Measurements from ENCODE around the gene DNALI1. TPM values are rescaled to one million over a fixed set of nuclear protein-coding genes. Genes with fewer than 3 reads are reported as not detected.
"Not testable (repeated sequence)": the region's sequence is repeated elsewhere in the genome, so short reads cannot be mapped to it uniquely, and the experiment has no call there.

The DNALI1 gene
- not detected for polyA plus RNA-seq (2012; ENCODE audit: insufficient read depth, insufficient read length)

- DNase-seq (ENCODE audit: low read depth, low spot score), result no peak
Measured at GRCh38 chr1:37556712-37557196, at the start of gene DNALI1. TSS of gene DNALI1 (plus strand) at chr1:37556940. CDS start at chr1:37556995, 55 bp downstream.

DNA sequence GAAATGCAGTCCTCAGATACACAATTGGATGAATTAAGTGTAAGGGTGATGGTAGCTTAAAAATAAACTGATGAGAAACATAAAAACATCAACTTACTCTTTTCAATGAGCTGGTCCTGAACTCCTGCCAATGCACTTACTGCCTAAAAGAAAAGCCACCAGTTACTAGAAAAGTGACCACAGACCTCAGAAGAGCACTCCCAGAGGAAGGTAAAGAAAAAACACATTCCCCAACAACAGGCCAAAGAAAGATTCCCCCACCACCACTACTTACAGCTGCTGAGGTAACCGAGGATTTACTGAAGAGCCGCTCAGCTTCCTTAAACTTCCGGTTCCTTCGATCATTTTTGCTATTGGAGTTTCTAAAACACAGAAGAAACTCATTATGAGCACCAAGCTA, 47.6 kb upstream of the DNALI1 start:
- DNase-seq (ENCODE audit: low read depth, low spot score), result no peak
- no peak overlapping the region for H3K4me3 ChIP-seq (ENCODE audit: low read length)

More at GRCh38 chr1:37556712-37557196, at the start of gene DNALI1:
- H3K4me3 ChIP-seq (ENCODE audit: low read length), result no peak within 1 kb of the TSS

DNA sequence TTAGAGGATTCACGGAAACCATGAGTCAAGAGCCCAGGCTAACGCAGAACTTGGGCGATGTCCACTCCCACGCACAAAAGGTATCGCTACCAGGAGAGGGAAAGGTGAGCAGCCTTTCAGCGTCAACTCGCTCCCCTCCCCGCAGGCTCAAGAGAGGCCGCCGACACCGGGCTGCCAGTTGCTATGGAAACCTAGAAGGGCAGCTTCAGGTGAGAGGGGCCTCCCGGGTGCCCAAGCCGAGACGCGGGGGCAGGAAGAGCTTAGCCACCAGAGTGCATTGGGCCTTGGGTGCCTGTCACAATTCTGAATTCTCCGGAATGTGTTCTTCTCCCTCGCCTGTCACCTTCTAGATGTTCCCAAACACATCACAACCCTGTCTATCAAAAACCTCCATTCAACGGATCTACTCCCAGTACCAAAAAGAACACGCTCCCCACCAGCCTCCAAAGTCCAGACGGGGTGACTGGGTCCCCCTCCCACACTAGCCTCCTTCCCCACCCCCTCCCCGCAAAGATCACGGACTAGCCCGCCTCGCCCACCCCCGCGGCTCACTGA, 42.9 kb upstream of the DNALI1 start:
- no peak for DNase-seq (ENCODE audit: low read depth, low spot score)
- H3K4me3 ChIP-seq (ENCODE audit: low read length), result peak overlapping the region; percentile 76

GRCh38 chr1:37514350-37515184, 42.2 kb upstream of the DNALI1 start, which contains the start of gene MEAF6:
TSS of gene MEAF6 (minus strand) at chr1:37514766. CDS start at chr1:37514746, 20 bp downstream.
- DNase-seq (ENCODE audit: low read depth, low spot score), result peak; percentile 64
- H3K4me3 ChIP-seq (ENCODE audit: low read length), result peak within 1 kb of the TSS; percentile 76

DNA sequence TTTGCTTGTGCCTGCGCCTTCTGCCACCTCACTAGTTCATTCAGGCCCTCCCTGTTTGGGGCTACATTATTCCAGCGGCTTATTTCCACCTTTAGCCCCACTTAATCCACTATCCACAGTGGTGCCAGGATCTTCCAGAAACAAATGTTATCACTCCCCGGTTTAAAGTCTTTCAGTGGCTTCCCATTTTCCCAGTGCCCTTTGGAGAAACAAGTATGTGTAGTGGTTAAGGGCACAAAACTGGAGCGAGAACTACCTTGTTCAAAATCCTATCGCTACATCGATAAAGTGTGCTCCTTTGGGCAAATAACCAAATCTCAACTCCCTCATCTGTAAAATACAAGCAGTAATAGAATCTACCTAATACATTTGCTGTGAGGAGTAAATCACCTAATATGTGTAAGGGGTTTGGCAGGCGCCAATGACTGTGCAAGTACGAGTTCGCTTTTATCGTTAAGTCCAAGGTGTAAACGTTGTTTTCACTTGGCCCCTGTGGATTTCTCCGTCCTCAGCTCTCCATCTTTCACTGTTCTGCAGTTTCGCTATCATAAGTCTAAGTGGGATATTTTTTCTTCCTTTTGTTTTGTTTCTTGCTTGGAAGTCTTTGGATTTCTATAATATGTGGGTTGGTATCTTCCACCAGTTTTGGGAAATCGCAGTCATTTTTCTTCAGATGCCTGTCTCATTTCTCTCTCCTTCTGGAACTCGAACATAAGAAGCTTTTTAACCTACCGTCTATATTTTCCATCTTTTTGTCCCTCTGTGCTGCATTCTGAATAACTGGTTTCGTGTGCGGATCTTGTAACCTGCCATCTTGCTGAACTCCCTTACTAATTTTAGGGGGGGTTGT, 41.3 kb upstream of the DNALI1 start:
- peak overlapping the region; percentile 76 for H3K4me3 ChIP-seq (ENCODE audit: low read length)
- no peak for DNase-seq (ENCODE audit: low read depth, low spot score)

DNA sequence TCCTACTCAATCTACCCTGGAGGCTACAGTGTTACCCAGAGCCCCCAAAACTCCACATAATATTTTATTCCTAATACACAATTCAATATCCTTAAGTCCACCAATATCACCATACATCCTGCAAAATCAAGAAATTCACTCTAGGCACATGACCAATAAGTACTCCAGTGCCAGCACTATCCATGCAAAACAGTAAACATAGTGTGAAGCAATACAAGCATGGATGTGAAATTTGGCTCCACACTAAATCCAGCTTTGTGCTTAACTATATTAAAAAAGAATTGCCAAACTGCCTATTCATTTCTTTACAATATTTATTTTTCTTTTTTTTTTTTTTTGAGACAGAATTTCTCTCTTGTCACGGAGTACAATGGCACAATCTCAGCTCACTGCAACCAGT, 39.2 kb upstream of the DNALI1 start:
- H3K4me3 ChIP-seq (ENCODE audit: low read length), result no peak overlapping the region
- DNase-seq (ENCODE audit: low read depth, low spot score), result no peak

- not testable (repeated sequence) for DNase-seq (ENCODE audit: low read depth, low spot score); H3K4me3 ChIP-seq (ENCODE audit: low read length)
Measured at GRCh38 chr1:37518241-37518640, 38.5 kb upstream of the DNALI1 start.

DNA sequence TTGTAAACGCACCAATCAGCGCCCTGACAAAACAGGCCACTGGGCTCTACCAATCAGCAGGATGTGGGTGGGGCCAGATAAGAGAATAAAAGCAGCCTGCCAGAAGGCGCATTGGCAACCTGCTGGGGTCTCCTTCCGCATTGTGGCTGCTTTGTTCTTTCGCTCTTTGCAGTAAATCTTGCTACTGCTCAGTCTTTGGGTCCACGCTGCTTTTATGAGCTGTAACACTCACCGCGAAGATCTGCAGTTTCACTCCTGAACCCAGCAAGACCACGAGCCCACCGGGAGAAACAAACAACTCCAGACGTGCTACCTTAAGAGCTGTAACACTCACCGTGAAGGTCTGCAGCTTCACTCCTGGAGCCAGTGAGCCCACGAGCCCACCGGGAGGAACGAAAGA, 37.8 kb upstream of the DNALI1 start:
- not testable (repeated sequence) for H3K4me3 ChIP-seq (ENCODE audit: low read length)
- peak; percentile 29 for DNase-seq (ENCODE audit: low read depth, low spot score)

DNA sequence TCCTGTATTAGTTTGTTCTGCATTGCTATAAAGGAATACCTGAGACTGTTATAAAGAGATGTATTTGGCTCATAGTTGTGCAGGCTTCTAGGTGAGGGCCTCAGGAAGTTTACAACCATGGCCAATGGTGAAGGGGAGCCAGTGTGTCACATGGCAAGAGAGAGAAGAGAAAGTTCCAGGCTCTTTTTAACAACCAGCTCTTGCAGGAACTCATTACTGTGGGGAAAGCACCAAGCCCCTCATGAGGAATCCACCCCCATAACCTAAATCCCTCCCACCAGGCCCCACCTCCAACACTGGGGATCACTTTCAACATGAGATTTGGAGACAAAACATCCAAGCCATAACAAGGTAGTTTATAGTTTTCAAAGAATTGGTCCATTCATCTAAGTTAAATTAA, 37.1 kb upstream of the DNALI1 start:
- H3K4me3 ChIP-seq (ENCODE audit: low read length), result no peak overlapping the region
- no peak for DNase-seq (ENCODE audit: low read depth, low spot score)

DNA sequence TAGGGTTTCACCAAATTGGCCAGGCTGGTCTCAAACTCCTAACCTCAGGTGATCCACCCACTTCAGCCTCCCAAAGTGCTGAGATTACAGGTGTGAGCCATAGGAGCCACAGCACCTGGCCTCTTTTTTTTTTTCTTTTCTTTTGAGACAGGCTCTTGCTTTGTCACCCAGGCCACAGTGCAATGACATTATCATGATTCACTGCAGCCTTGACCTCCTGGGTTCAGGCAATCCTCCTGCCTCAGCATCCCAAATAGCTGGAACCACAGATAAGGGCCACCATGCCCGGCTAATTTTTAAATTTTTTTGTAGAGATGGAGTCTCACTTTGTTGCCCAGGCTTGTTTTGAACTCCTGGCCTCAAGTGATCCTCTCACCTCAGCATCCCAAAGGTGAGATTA, 26.9 kb upstream of the DNALI1 start:
- H3K4me3 ChIP-seq (ENCODE audit: low read length); DNase-seq (ENCODE audit: low read depth, low spot score): not testable (repeated sequence)

DNA sequence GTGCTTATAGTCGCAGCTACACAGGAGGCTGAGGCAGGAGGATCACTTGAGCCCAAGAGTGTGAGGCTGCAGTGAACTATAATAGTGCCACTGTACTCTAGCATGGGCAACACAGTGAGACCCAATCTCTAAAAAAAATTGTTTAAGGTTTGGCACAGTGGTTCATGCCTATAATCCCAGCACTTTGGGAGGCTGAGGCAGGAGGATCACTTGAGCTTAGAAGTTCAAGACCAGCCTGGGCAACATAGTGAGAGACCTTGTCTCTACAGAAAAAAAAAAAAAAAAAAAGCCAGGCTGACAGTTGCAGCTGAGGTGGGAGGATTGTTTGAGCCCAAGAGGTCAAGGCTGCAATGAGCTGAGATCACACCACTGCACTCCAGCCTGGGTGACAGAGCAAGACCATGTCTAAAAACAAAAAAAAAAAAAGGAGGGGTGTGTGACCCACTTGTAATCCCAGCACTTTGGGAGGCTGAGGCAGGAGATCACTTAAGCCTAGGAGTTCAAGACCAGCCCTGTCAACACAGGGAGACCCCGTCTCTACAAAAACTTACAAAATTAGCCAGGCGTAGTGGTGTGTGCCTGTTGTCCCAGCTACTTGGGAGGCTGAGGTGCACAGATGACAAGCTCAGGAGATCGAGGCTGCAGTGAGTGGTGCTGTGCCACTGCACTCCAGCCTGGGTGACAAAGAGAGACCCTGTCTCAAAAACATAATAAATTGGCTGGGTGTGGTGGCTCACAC, 24.2 kb upstream of the DNALI1 start:
- not testable (repeated sequence) for H3K4me3 ChIP-seq (ENCODE audit: low read length); DNase-seq (ENCODE audit: low read depth, low spot score)

DNA sequence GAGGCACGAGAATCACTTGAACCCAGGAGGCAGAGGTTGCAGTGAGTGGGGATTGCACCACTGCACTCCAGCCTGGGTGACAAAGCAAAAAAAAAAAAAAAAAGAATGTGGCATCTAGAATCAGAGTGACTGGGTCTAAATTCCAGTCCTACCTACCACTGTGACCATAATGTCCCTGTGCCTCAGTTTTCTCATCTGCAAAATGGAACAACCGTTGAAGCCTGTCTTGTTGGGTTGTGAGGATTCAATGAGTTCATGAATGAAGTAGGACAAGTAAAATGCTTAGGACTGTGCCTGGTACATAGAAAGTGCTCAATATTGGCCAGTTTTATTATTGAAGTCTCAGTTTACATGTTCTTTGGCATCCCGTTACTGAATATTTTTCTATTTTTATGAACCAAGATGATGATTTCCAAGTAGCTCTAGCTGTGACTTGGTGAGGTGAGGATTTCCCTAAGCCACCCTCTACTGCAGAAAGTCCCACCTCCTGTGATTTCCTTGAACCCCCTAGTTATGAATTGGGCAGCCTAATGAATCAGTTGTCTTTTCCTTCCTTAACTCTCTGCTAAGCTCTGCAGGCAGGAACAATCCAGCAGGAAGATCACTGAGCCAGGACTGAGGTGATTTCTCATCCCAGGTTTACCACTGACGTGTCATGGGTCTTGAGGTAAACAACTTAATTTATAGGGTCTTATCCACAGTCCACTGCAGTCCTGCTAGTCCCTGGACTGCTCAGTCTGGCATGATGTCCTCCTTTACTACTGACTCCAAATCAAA, 23.2 kb upstream of the DNALI1 start:
- no peak for DNase-seq (ENCODE audit: low read depth, low spot score)
- no peak overlapping the region for H3K4me3 ChIP-seq (ENCODE audit: low read length)

GRCh38 chr1:37537378-37537777, 19.4 kb upstream of the DNALI1 start:
- no peak overlapping the region for H3K4me3 ChIP-seq (ENCODE audit: low read length)
- no peak for DNase-seq (ENCODE audit: low read depth, low spot score)

DNA sequence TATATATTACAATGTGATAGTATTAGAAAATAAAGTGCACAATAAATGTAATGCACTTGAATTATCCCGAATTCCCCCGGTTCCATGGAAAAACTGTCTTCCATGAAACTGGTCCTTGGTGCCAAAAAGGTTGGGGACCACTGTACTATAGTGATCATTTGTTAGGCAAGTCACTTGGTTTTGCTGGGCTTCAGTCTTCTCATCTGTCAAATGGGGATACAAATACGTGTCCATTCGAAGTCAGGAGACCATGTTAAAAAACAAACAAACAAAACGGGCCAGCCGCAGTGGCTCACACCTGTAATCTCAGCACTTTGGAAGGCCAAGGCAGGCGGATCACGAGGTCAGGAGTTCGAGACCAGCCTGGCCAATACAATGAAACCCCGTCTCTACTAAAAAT, 17.6 kb upstream of the DNALI1 start:
- not testable (repeated sequence) for H3K4me3 ChIP-seq (ENCODE audit: low read length); DNase-seq (ENCODE audit: low read depth, low spot score)

DNA sequence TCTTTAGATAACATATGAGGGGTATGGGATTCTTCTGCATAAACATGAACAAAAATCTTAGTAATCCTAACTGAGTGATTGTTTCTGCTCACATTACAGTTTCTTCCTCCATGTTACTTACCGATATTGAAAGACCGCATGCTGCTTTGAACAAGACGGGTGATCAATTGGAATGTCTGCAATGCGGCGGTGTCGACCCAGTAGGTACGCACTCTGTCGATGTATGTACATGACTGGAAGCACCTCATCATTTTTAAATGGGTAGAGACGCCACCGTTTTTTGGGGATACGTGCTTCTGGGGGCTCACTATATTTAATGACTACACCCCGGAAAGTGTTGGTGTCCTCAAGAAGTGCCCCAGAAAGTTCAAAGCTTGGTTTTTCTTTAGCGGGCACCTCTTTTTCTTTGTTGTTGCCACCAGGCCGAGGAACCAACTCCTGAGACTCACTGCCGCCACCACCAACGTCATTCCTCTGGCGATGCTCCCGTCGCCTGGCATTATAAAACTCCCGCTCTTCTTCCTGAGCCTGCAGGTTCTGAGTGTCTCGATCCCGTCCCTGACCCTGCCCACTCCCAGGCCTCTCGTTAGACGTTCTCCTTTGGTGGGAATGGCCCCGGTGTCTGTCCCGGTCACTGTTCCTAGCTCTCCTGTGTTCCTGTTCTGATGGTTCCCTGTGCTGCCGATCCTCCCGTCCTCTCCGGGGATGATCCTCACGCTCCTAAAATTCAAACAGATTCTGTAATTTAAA, 16.5 kb upstream of the DNALI1 start:
- H3K4me3 ChIP-seq (ENCODE audit: low read length), result no peak overlapping the region
- DNase-seq (ENCODE audit: low read depth, low spot score), result no peak

- DNase-seq (ENCODE audit: low read depth, low spot score), result no peak
- no peak overlapping the region for H3K4me3 ChIP-seq (ENCODE audit: low read length)
Measured at GRCh38 chr1:37544530-37544929, 12.2 kb upstream of the DNALI1 start.

DNA sequence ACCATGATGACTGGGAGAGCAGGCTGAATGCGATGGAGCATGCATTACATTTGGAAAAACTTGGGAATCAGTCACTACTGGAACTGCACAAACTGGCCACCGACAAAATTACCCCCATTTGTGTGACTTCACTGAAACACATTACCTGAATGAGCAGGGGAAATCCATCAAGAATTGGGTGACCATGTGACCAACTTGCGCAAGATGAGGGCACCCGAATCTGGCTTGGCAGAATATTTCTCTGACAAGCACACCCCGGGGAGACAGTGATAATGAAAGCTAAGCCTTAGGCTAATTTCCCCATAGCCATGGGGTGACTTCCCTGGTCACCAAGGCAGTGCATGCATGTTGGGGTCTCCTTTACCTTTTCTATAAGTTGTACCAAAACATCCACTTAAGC, 11.7 kb upstream of the DNALI1 start:
- H3K4me3 ChIP-seq (ENCODE audit: low read length), result no peak overlapping the region
- no peak for DNase-seq (ENCODE audit: low read depth, low spot score)

Data from Jurkat, Clone E6-1 (cell line).